GM18951 (cell line): Measurements from ENCODE around the gene RBBP7.

Source experiments
- POLR2A ChIP-seq: IDR thresholded peaks from 4 replicates; pipeline ENCODE4 v1.6.1; 2011; ENCODE audit warnings: mild to moderate bottlenecking; ENCODE audit not compliant: insufficient read length, insufficient read depth; ENCODE audit errors: extremely low read depth
- in situ Hi-C: fragments of 300-500 bp; cut with MboI; formaldehyde crosslinking; loops from one replicate; pipeline ENCODE4 v1.12.0; 2022; ENCODE audit warnings: low sequenced_read_pairs, mixed read lengths, inconsistent platforms; ENCODE audit not compliant: unreplicated experiment

Gene RBBP7

DNA sequence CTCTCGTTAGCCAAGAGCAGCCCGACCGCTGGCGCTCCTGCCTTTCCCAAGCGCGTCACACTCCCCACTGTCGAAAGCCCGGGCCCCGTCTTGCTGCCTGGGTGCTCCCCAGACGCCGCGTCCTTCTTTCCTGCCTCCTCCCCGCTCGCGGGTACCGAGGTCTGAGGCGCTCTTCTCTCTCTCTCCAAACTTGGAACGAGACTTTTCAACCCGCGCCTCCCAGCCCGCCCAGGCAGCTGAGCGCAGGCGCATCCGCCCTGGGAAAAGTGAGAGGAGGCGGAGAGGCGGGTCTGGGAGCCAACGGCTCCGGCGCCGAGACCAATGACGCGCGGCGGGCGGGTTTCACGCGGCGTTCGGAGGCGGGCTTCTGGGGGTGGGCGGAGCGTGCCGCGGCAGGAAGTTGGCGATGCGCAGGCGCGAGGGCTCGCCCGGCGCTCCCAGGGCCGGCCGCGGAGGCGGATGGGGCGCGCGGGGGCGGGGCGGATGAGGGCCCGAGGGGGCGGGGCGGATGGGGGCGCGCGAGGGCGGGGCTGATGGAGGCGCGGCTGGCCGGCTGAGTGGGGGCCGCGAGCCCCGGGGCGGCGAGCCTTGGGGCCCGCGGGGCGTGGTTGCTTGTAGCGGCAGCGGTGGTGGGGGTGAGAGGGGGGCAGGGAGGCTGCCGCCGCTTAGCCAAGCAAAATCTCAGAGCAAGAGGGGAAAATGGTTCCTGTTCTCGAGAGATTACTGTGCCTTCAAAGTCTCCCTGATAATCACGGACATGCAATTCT, at the start of gene RBBP7:
Gene RBBP7 (minus strand): TSS at position 268 of the 767 bp plus-strand sequence. CDS start 309 bp downstream, outside the sequence.
- peak; percentile 72 for TF ChIP-seq POLR2A
- in situ Hi-C loops: no loop called here

DNA sequence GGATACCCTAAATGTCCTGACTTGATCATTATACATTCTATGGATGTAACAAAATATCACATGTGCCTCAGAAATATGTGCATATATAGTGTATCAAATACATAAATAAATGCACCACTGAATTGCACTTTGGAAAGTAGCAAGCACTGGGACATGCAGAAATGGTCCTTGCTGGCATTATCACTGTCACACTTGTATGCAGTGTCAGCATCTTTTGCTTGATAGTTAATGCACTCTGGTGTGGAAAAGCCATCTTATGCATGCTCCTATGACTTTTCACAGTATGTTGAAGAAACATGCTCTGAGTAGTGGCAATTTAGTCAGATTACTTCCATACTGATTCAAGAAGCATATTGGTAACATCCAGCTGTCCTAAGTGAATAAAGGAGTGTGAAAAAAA, 48.8 kb upstream of the RBBP7 start:
- in situ Hi-C loops: no loop called here
- TF ChIP-seq POLR2A: no peak

DNA sequence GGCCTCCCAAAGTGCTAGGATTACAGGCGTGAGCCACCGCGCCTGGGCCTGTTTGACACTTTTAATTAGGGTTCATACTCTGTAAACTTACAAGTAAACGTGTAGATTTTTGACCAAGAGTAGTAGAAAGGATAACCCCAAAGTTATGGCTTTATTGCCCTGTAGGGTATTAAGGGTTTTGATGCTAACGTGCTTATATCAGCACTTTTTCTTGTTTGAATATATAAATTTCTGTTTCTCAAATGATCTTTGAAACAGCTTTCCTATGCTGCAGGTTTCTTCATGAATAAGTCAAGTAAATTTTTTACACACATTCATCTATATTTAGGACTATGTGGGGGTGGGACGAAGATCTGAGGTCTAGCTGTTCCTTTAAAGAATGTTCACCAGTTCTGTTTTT, 47.0 kb upstream of the RBBP7 start:
- in situ Hi-C loops: no loop called here
- no peak for TF ChIP-seq POLR2A

DNA sequence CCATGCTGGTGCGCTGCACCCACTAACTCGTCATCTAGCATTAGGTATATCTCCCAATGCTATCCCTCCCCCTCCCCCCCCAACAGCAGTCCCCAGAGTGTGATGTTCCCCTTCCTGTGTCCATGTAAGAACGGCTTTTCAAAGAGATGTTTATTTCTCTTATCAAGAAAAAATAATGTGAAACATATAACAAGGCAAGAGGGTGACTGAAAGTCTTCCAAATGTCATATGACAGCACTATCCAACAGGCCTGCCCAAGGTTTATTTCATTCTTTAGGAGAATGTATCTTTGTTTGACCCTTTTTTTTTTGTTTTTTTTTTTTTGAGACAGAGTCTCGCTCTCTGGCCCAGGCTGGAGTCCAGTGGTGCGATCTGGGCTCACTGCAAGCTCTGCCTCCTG, 46.4 kb upstream of the RBBP7 start:
- TF ChIP-seq POLR2A: no peak
- in situ Hi-C loops: no loop called here

DNA sequence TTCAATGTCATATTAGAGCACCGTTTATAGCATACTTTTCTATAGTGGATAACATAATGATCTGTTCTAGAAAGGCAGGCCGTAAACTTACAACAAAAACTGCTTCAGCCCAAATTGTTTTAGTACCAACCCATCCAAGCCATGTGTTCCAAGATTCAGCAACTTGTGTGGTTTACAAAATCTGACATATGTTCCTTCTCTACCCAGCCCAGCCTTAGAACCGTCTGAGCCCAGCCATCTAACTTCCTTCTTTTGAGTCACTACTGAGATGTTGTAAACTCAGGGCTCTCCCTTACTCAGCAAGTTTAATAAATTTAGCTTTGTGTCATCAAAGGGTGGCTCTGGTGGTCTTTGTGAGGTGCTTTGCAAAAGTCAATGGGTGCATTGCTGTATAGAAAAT, 43.9 kb upstream of the RBBP7 start:
- no peak for TF ChIP-seq POLR2A
- in situ Hi-C loops: no loop called here

DNA sequence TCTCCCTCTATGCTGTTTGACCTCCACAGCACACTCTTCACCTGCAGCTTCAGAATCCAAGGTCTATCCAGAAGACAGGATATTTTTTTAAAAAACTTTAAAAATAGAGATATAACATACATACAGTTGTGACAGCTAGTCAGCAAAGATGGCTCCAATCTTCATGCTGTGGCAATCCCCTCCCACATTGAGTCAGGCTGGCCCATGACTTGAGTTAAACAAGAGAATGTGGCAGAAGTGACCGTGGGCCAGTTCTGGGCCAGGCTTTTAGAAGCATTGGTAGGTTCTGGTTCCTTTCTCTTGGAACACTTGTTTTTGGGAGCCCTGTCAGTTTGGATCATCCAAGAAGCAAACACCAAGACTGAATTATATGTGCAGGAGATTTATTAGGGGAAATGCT, 40.2 kb upstream of the RBBP7 start:
- in situ Hi-C loops: no loop called here
- TF ChIP-seq POLR2A: no peak

DNA sequence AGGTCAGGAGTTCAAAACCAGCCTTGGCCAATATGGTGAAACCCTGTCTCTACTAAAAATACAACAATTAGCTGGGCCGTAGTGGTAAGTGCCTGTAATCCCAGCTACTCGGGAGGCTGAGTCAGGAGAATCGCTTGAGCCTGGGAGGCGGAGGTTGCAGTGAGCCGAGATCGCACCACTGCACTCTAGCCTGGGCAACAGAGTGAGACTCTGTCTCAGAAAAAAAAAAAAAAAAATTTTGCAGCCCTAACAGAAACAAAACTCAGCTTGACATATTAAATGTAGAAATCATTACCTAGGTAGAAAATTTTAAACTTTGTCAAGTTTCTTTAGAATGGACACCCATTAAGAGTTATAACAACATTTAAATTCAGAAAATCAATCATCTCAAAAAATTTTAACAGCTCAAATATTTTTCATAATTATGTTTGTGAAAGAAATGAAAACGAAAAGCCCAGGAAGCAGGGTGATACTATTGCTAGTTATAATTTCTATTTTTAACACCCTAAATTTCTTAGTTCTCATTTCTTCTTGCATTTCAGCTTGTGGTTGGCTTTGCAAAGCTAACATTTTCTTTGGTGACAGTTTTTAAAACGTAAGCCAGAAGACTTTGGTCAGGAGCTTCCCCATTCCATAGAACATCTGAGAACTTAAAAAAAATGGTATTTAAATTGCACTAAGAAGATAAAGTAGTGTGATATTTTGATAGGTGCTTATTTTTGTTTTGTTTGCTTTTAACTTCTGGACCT, 33.3 kb upstream of the RBBP7 start:
- in situ Hi-C loops: no loop called here
- no peak for TF ChIP-seq POLR2A

DNA sequence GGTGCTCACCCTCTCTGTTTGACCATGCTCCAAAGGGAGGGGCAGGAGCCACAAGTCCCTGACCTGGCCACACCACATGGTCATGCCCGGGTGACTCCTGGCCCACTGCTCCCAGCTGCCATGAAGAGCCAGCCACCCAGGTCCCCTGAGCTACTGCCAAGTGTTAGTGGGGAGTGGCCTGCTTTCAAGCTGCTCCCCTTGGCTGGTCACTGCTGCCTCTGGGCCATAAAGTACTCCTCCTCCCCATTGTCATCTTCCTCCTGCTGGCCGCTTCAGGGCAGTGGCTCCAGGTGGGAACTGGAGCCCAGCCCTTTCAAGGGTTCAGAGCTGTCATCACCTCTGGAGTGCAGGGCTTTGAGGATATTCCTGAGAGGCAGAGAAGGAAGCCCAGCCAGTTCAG, 27.3 kb upstream of the RBBP7 start:
- in situ Hi-C loops: no loop called here
- no peak for TF ChIP-seq POLR2A

DNA sequence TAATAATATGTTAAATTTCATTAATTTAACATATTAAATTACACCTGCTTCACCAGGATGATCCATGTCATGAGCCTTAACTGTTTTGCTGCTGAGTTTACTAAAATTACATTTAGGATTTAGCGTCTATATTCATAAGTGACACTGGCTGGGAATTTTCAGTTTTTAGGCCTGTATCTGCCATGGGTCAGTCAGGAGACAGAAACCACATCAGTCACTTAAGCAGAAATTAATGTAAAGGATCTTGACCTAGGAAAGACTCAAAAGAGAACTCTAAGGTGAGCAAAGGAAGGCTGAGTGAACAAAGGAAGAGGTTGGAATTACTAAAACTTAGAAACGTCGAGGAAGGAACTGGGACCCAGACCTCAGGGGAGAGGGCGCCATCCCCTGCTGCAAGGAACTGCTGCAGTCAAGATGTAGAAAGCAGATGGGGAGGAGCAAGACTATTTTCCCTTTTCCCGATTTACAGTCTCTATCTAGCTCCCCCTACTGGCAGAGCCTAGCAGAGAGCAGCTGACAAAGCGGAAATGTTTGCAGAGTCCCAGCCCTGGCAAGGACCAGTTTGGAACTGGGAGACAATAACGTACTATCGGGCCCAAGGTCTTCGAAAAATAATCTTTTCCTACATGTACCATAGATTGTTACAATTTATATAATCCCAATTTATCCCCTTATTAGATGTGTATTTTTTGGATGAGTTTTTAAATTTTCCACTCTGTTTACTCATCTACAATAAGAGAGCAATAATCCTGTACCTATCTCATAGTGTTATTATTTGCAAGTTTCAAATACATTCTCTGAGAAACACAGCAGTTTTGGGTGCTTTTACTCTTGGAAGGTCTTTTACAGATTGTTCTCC, 22.6 kb upstream of the RBBP7 start:
- in situ Hi-C loops: no loop called here
- no peak for TF ChIP-seq POLR2A

DNA sequence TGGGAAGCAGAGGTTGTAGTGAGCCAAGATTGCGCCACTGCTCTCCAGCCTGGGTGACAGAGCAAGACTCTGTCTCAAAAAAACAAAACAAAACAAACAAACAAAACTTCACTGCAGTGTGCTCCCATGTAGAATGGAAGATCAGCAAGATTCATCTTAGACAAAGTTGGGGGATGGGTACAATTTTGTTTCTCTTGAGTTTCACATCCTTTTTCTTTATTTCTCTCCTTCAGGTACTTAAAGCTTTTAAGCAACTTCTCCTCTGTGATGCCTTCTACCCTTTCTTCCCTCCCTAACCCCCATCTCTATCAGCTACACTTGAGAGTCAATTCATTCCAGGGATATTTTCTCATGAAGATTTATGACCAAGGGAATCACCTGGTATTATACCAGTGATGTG, 15.5 kb upstream of the RBBP7 start:
- in situ Hi-C loops: no loop called here

DNA sequence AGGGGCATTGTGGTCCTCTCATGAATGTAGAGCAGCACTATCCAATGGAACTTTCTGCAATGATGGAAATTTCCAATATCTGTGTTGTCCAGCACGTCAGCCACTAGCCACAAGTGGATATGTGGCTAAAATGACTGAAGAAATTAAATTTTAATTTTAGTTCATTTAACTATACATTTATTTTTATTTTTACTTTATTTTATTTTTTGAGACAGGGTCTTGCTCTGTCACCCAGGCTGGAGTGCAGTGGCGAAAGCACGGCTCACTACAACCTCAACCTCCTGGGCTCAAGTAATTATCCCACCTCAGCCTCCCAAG, 13.3 kb upstream of the RBBP7 start:
- TF ChIP-seq POLR2A: no peak
- in situ Hi-C loops: no loop called here

More for the DNA sequence above, 15.5 kb upstream of the RBBP7 start:
- TF ChIP-seq POLR2A: no peak

DNA sequence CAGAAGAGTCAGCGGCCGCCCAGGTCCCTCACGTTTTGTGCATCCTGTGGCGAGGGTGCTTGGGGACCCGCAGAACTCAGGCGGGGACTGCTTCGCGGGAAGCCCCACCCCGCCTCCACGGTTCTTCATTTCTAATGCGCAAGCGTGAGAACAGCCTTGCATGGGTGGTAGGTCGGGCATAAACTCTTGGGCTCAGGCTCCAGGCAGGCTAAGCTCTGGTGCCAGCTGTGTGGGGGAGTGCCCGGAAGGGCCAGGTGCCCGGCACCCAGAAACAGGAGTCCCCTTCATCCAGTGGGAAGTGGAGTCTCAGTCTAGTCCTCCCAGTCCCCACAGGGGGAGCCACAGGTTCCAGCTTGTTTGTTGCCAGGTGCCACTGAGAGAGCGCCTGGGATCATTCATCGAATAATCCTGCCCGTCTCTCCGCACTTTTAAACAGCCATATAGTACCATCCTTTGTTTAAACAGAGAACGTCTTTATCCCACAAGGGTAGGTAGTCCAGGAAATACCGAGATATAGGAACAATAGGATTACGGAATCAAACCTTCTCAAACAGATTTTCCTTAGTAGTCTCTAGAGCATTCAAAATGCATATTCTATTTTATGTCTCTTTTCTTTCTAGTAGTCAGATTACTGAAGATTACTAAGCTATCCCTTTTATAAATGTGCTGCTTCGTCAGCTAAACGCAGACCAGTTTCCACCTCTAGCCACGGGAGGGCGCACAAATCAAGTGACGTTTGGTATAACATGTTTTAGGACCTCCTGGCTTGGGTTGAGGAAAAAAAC, 12.7 kb upstream of the RBBP7 start:
- TF ChIP-seq POLR2A: peak; percentile 25
- in situ Hi-C loops: no loop called here

DNA sequence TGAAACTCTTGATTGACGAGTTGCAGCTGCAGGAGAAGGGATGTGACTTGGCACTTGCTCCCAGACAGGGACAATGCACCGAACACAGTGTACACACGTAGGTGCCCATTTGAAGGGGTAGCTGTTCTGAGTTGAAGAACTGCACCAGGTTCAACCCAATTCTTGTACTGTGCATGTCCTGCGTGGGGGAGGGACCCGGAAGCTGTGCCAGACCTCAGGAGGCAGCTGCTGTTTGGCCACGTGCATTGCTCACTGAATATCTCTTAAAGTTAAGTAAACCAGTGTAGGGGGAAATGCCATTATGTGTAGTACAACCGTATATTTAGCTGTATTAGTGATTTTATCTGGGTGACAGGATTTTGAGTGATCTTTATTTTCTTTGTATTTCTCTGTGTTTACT, 12.0 kb upstream of the RBBP7 start:
- no peak for TF ChIP-seq POLR2A
- in situ Hi-C loops: no loop called here
